Left lung (tissue), 10 donors: Measurements from ENCODE around the gene UACA. TPM values are rescaled to one million over a fixed set of nuclear protein-coding genes. Genes with fewer than 3 reads are reported as not detected.

Experiments used
- ATAC-seq: fragments of 200-7000 bp; cut with Tn5 transposase; one replicate; pipeline ENCODE4 v1.9.1; 2020; ENCODE audit warnings: moderate library complexity
- DNase-seq, 4 donors: peaks; one replicate each; pipeline ENCODE4 v3.0.0-alpha.2; 2013 to 2020
- H3K27ac ChIP-seq, 2 donors: fragments of 200-600 bp; sonication (generic) in 1 of 2; one replicate each; pipeline versions ENCODE4 v1.5.0 to v1.8.0; 2020 to 2021
- H3K27me3 ChIP-seq, 2 donors: fragments of 200-600 bp; sonication (generic) in 1 of 2; one replicate each; pipeline versions ENCODE4 v1.5.0 to v1.8.0; 2020 to 2021
- H3K36me3 ChIP-seq, 2 donors: fragments of 200-600 bp; sonication (generic) in 1 of 2; one replicate each; pipeline versions ENCODE4 v1.5.0 to v1.8.0; 2020 to 2021
- H3K4me1 ChIP-seq, 2 donors: fragments of 200-600 bp; one replicate each; pipeline ENCODE4 v1.8.0; 2021
- H3K4me3 ChIP-seq, 2 donors: fragments of 200-600 bp; sonication (generic) in 1 of 2; one replicate each; pipeline versions ENCODE4 v1.5.0 to v1.8.0; 2020 to 2021; ENCODE audit warnings: mild to moderate bottlenecking in 1 of 2
- H3K9me3 ChIP-seq, 2 donors: fragments of 200-600 bp; sonication (generic) in 1 of 2; one replicate each; pipeline versions ENCODE4 v1.5.0 to v1.8.0; 2020 to 2021
- CTCF ChIP-seq, 2 donors: fragments of 200-600 bp; sonication (generic) in 1 of 2; IDR thresholded peaks; one replicate each; pipeline versions ENCODE4 v1.5.0 to v1.8.0; 2021; ENCODE audit warnings: antibody characterized with exemption in 2 of 2
- intact Hi-C, 2 donors: fragments of 100-400 bp; cut with DNase I; formaldehyde crosslinking; loops; one replicate each; pipeline versions ENCODE4 v1.11.2 to v1.14.2; 2022
- polyA plus RNA-seq, 6 donors: library from polyadenylated mRNA; unstranded; fragments of 120-200 nt; gene quantifications; one replicate each; pipeline ENCODE4 v1.2.1, GENCODE V29; 2013; ENCODE audit not compliant: insufficient read length in 6 of 6
- total RNA-seq, 2 donors: library from RNA; stranded (reverse); fragmentation: NEBNext Ultra II Directional; extraction: Animal tissue kit (Norgen Biotek cat#: 25700); gene quantifications; one replicate each; pipeline ENCODE4 v1.2.1, GENCODE V29; 2021
- donor health status: DM: no; HTN: yes; CAD: no.
- donor health status: DM: no; HTN: no; CAD: no.

The UACA gene
- total and polyA plus RNA-seq, 8 donors = 43.2 to 133 (median 121) TPM

DNA sequence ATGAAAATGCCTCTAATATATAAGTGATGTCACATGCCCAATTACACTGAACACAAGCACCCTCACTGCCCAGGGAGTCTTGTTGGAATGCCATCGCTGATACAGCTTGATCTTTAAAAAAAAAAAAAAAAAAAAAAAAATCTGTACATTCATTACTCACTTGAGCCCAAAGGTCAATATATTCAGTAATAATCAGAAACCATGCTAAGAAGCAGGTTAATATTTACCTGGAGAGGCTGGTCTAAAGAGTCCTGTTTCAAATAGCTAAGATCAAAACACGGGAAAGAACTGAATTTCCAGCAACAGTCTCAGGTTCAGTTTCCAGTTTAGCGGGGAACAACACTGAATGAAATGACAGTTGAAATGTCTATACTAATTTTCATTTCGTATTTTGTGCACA is 109.9 kb downstream of the UACA start:
- no peak overlapping the region for H3K27ac ChIP-seq
- intact Hi-C loops = no loop called here
- no peaks in the 10 kb centered on the region for H3K9me3 ChIP-seq
- H3K27me3 ChIP-seq = no peaks in the 10 kb centered on the region
- ATAC-seq (no peak), DNase-seq (no peak)
- peaks cover 0 to 13% of the 10 kb centered on the region in 2 donors for H3K36me3 ChIP-seq
- no peak overlapping the region for H3K4me3 ChIP-seq
- TF ChIP-seq CTCF (IDR thresholded peaks at IDR 0.05) = no peak
- no peaks in the 10 kb centered on the region for H3K4me1 ChIP-seq

DNA sequence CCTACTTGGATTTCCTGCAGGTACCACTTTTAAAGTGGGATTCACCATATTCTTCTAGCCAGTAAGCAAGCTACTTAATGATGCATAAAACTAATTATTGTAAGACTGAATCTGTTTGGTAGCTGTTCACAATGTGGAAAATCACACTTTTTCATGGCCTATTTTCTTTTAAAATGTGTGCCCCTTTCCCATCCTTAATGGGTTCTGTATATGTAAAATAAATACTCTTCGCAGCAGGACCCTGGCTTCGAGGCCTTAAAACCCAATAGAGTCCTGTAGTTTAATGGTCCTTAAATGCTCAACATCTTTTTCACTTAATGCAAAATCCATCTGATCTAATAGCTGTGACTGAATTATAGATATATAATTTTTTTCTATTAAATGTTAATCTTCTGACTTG is 111.0 kb downstream of the UACA start:
- Histone ChIP-seq H3K9me3 (no peaks in the 10 kb centered on the region), H3K36me3 (peaks cover 0 to 11% of the 10 kb centered on the region in 2 donors), H3K27ac (no peak overlapping the region), H3K4me1 (no peaks in the 10 kb centered on the region), H3K4me3 (no peak overlapping the region), H3K27me3 (no peaks in the 10 kb centered on the region)
- intact Hi-C loops = no loop called here
- no peak for DNase-seq
- no peak for ATAC-seq
- TF ChIP-seq CTCF (IDR thresholded peaks at IDR 0.05) = no peak

GRCh38 chr15:70651303-70651845 is 112.0 kb downstream of the UACA start:
- Histone ChIP-seq H3K9me3 (no peaks in the 10 kb centered on the region), H3K27ac (no peak overlapping the region), H3K4me1 (no peaks in the 10 kb centered on the region), H3K4me3 (no peak overlapping the region), H3K27me3 (no peaks in the 10 kb centered on the region), H3K36me3 (peaks cover 0 to 7% of the 10 kb centered on the region in 2 donors)
- DNase-seq (no peak), ATAC-seq (no peak)
- TF ChIP-seq CTCF (IDR thresholded peaks at IDR 0.05) = no peak
- intact Hi-C loops = no loop called here

DNA sequence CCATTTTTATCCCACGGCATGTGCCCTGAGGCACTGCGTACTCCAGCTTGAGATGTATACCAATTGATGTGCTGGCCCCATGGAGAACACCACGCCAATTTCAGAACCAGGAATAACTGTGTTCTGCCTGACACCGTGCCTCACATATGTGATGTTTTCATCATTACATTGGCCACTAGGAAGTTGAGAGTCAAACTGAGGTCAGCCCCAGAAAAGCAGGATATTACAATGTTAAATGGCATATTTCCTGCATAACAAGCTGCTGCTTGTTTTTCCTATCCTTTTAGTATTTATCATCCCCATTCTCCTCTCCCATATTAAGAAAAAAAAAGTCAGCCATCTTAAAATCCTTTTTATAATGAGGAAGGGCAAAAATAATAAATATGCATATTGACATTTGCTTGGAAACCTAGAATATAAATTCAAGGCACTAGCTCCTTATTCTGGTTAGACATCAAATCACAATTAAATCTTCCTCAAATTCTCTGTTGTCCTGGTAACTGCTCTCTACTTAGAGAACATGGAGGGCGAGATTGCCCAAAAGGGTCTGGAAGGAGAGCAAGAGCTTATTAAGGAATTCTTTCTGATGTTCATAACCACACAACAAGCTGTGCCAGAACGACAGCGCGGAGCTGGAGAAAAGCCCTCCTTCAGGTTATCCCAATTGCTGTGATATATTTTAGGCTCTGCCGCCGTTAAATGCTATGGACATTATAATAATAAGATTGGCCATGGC is 112.6 kb downstream of the UACA start:
- Histone ChIP-seq H3K27me3 (no peaks in the 10 kb centered on the region), H3K27ac (no peak overlapping the region), H3K4me3 (no peak overlapping the region), H3K36me3 (peaks cover 0 to 6% of the 10 kb centered on the region in 2 donors), H3K4me1 (no peaks in the 10 kb centered on the region), H3K9me3 (no peaks in the 10 kb centered on the region)
- ATAC-seq (no peak), DNase-seq (no peak)
- no peak for TF ChIP-seq CTCF (IDR thresholded peaks at IDR 0.05)
- intact Hi-C loops = no loop called here

DNA sequence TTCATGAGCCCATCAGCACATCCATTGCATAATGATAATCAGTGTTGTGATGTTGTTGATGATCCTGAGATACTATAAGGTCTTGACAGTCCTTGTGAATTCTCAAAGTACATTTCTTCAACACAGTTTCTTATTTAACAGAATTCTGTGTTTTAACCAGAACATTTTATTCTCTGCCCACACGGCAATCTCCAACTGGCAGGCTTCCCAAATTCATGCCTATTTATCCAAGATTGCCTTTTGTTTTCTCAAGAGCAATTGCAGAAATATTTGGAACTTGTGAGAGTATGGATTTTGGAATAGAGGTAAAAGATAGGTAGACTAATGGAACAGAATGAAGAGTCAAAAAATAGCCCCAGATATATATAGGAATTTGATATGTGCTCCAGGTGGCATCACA is 116.0 kb downstream of the UACA start:
- ATAC-seq = no peak
- no peak overlapping the region for H3K27ac ChIP-seq
- no peaks in the 10 kb centered on the region for H3K4me1 ChIP-seq
- intact Hi-C loops = no loop called here
- no peak overlapping the region for H3K4me3 ChIP-seq
- DNase-seq = no peak
- TF ChIP-seq CTCF (IDR thresholded peaks at IDR 0.05) = no peak
- no peaks in the 10 kb centered on the region for H3K9me3 ChIP-seq
- H3K27me3 ChIP-seq = no peaks in the 10 kb centered on the region
- H3K36me3 ChIP-seq = no peaks in the 10 kb centered on the region
